Stimulated activated CD8-positive, alpha-beta memory T cell treated with anti-CD3 and anti-CD28 coated beads, Interleukin-4, amount 100 ng/mL, for 24 hours (primary cell): ENCODE measurements around the gene HEXB.
A peak's percentile ranks its signal among the peaks of the same experiment; 100 is the strongest.

Experiments used
- DNase-seq: peaks from one replicate; pipeline ENCODE4 v3.0.0-alpha.2; 2020; ENCODE audit warnings: low read depth

HEXB gene

GRCh38 chr5:74684900-74685851 lies at the start of gene HEXB:
TSS of gene HEXB (plus strand) at chr5:74685233. CDS start at chr5:74685261, 28 bp downstream.
- peak; percentile 82 for DNase-seq

GRCh38 chr5:74636149-74636548 lies 48.9 kb upstream of the HEXB start:
- DNase-seq, result no peak

- DNase-seq, result no peak
These were observed 48.5 kb upstream of the HEXB start for GRCh38 chr5:74636552-74636951.

- no peak for DNase-seq
These were observed 46.5 kb upstream of the HEXB start for GRCh38 chr5:74638544-74638969.

- DNase-seq, result no peak
These were observed 45.8 kb upstream of the HEXB start for GRCh38 chr5:74638970-74639806.

- DNase-seq, result peak; percentile 7
These were observed 45.1 kb upstream of the HEXB start for GRCh38 chr5:74639807-74640449.

GRCh38 chr5:74640450-74640953 lies 44.5 kb upstream of the HEXB start, which contains the start of gene ENC1:
TSS of gene ENC1 (minus strand) at chr5:74640728. CDS start at chr5:74636485, 4,243 bp downstream.
- DNase-seq, result peak; percentile 65

- peak; percentile 17 for DNase-seq
These were observed 43.9 kb upstream of the HEXB start for GRCh38 chr5:74640954-74641734.

- DNase-seq, result no peak
These were observed 43.1 kb upstream of the HEXB start for GRCh38 chr5:74641735-74642542.

- no peak for DNase-seq
These were observed 42.5 kb upstream of the HEXB start for GRCh38 chr5:74642543-74642863.

GRCh38 chr5:74643111-74643562 lies 41.9 kb upstream of the HEXB start:
- DNase-seq, result no peak

GRCh38 chr5:74647096-74647495 lies 37.9 kb upstream of the HEXB start:
- DNase-seq, result no peak

GRCh38 chr5:74648835-74649293 lies 36.2 kb upstream of the HEXB start:
- DNase-seq, result no peak

GRCh38 chr5:74649421-74649973 lies 35.5 kb upstream of the HEXB start:
- DNase-seq, result no peak

GRCh38 chr5:74651710-74652109 lies 33.3 kb upstream of the HEXB start:
- no peak for DNase-seq

GRCh38 chr5:74652576-74652975 lies 32.5 kb upstream of the HEXB start:
- DNase-seq, result no peak

GRCh38 chr5:74653991-74654390 lies 31.0 kb upstream of the HEXB start:
- no peak for DNase-seq

GRCh38 chr5:74655206-74655605 lies 29.8 kb upstream of the HEXB start:
- no peak for DNase-seq

- no peak for DNase-seq
These were observed 29.3 kb upstream of the HEXB start for GRCh38 chr5:74655716-74656115.

GRCh38 chr5:74657165-74657564 lies 27.9 kb upstream of the HEXB start:
- no peak for DNase-seq
